Transverse colon (tissue), 4 donors: ENCODE results near the gene ATXN2. TPM values are rescaled to one million over a fixed set of nuclear protein-coding genes. Genes with fewer than 3 reads are reported as not detected.

Source experiments
- DNase-seq: peaks from one replicate; pipeline ENCODE4 v3.0.0-alpha.2; 2019
- H3K27ac ChIP-seq, 4 donors: fragments of 200-600 bp; sonication (generic); 2 replicates each; pipeline ENCODE4 v1.5.1; 2016 to 2018; ENCODE audit warnings: inconsistent platforms in 4 of 4
- H3K27me3 ChIP-seq: fragments of 200-600 bp; sonication (generic); 2 replicates; pipeline ENCODE4 v1.5.1; 2017; ENCODE audit warnings: inconsistent platforms
- H3K36me3 ChIP-seq, 4 donors: fragments of 200-600 bp; sonication (generic); 2 replicates each; pipeline ENCODE4 v1.5.1; 2017 to 2019; ENCODE audit warnings: inconsistent platforms in 4 of 4
- H3K4me1 ChIP-seq, 4 donors: fragments of 200-600 bp; sonication (generic); 2 replicates each; pipeline ENCODE4 v1.5.1; 2017 to 2020; ENCODE audit warnings: inconsistent platforms in 4 of 4
- H3K4me3 ChIP-seq, 4 donors: fragments of 200-600 bp; sonication (generic); 1 replicate in 1 of 4; 2 replicates in 3 of 4; pipeline versions ENCODE4 v1.5.1 to v1.6.1; 2017 to 2019; ENCODE audit warnings: inconsistent platforms in 4 of 4
- H3K9me3 ChIP-seq, 2 donors: fragments of 200-600 bp; sonication (generic); 2 replicates each; pipeline ENCODE4 v1.5.1; 2017 to 2019; ENCODE audit warnings: inconsistent platforms in 2 of 2
- CTCF ChIP-seq, 5 experiments: fragments of 200-600 bp in 3 of 5; fragments of 450-650 bp in 2 of 5; sonication (generic) in 3 of 5; IDR thresholded peaks; 1 replicate in 2 of 5; 2 replicates in 3 of 5; pipeline ENCODE4 v1.5.1; 2016 to 2017; ENCODE audit warnings: antibody characterized with exemption in 5 of 5, inconsistent platforms in 3 of 5, mild to moderate bottlenecking in 2 of 5, moderate library complexity in 1 of 5
- EP300 ChIP-seq: sonication (generic); formaldehyde crosslinking; IDR thresholded peaks from one replicate; pipeline ENCODE4 v1.6.1; 2017; ENCODE audit warnings: antibody characterized with exemption, low read depth
- POLR2A ChIP-seq: fragments of 450-650 bp; IDR thresholded peaks from one replicate; pipeline ENCODE4 v1.6.1; 2016; ENCODE audit warnings: antibody characterized with exemption, mild to moderate bottlenecking, moderate library complexity
- POLR2AphosphoS5 ChIP-seq, 3 donors: sonication (generic); formaldehyde crosslinking; IDR thresholded peaks; one replicate each; pipeline ENCODE4 v1.6.1; 2016; ENCODE audit warnings: antibody characterized with exemption in 3 of 3
- WGBS, 2 donors: methylation state at CpG; one replicate each; pipeline ENCODE4 v1.1.5; 2018; ENCODE audit warnings: low coverage in 1 of 2; 5-methylcytosine and 5-hydroxymethylcytosine counted together
- in situ Hi-C, 4 donors: fragments of 200-750 bp; cut with MboI; loops; one replicate each; pipeline versions ENCODE4 v1.15.0 to v1.15.1; 2017; ENCODE audit warnings: low sequenced_read_pairs in 3 of 4, low pct_ligation_motif_present in 1 of 4, low pct_unique_long_range_greater_than_20kb in 1 of 4
- intact Hi-C: fragments of 100-400 bp; cut with DNase I; formaldehyde crosslinking; loops from one replicate; pipeline ENCODE4 v1.15.1; 2023; ENCODE audit warnings: low total_unique reads
- total RNA-seq, 4 donors: library from RNA; depleted of rRNA; stranded (reverse); fragments of >200 nt; gene quantifications; one replicate each; pipeline ENCODE4 v1.1.0, GENCODE V29; 2016

ATXN2 gene
- total RNA-seq, 4 donors from 2014 or later = 50.2 to 95.5 (median 83.2) TPM

- WGBS, 2 donors = 71 to 86% methylated on average over 1 to 6 of the region's 8 CpGs
- peak; percentile 12 for DNase-seq
- intact Hi-C loops (loop anchor here (5.0 kb wide), 1 partner anchor 37 kb away; the partner anchor contains the start of gene SH2B3), in situ Hi-C loops (no loop called here)
- peak overlapping the region; percentile 66 to 77 (median 72) for H3K27ac ChIP-seq
- peaks cover 43 to 80% (median 54%) of the 10 kb centered on the region in 4 donors for H3K4me1 ChIP-seq
- H3K4me3 ChIP-seq = no peak overlapping the region
- peaks cover 0 to 8% (median 0%) of the 10 kb centered on the region in 4 donors for H3K36me3 ChIP-seq
- no peaks in the 10 kb centered on the region for H3K9me3 ChIP-seq
- no peaks in the 10 kb centered on the region for H3K27me3 ChIP-seq
- TF ChIP-seq POLR2A (no peak), POLR2AphosphoS5 (IDR thresholded peaks at IDR 0.05) (no peak)
Measured at GRCh38 chr12:111444314-111444924, 154.7 kb downstream of the ATXN2 start.

DNA sequence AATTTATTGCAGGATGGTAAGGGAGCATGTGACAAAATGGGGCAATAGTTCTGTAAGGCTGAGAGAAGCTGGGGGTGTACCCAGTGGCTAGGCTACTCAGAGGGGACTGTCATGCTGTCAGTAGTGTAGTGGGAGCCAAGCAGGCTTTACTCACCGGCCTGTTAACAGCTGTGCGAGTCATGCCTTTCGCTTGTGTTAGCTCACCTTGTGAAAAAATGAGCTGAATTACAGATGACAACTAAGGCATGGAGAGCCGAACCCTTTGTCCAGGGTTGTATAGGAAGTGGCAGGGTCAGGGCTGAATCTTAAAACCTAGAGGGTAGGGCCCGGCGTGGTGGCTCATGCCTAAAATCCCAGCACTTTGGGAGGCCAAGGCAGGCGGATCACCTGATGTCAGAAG lies 155.5 kb downstream of the ATXN2 start:
- Histone ChIP-seq H3K4me3 (no peak overlapping the region), H3K27ac (peak overlapping the region; percentile 66 to 77 (median 72)), H3K27me3 (no peaks in the 10 kb centered on the region), H3K36me3 (no peaks in the 10 kb centered on the region), H3K4me1 (peaks cover 43 to 86% (median 56%) of the 10 kb centered on the region in 4 donors), H3K9me3 (no peaks in the 10 kb centered on the region)
- intact Hi-C loops (loop anchor here (5.0 kb wide), 1 partner anchor 36 kb away; the partner anchor contains the start of gene SH2B3), in situ Hi-C loops (no loop called here)
- 80 to 87% methylated on average over 2 to 7 of the region's 7 CpGs for WGBS, 2 donors
- peak; percentile 23 for DNase-seq
- no peak for TF ChIP-seq CTCF (IDR thresholded peaks at IDR 0.05)
- no peak for TF ChIP-seq EP300
- no peak for TF ChIP-seq POLR2A
- TF ChIP-seq POLR2AphosphoS5 (IDR thresholded peaks at IDR 0.05) = no peak

DNA sequence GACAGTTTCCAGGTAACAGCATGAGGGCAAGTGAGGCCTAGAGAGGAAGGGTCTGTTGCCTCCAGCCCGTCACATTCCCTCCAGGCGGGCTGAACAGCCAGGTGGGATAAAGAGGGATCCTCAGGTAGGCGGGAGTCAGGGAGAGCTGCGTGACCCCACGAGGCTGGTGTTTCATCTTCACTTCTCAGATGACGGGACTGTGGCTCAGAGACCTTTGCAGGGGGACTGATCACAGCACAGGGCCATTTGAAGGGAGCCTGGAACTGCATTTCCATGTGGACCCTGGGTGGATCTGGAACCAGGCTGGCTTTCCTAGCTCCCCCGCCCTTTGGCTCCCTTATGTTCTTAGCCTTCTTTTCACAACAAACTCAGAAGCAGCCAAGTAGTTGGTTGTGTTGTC lies 156.0 kb downstream of the ATXN2 start:
- no peak overlapping the region for H3K4me3 ChIP-seq
- WGBS, 2 donors = 87 to 88% methylated on average over 3 to 7 of the region's 7 CpGs
- peaks cover 43 to 91% (median 61%) of the 10 kb centered on the region in 4 donors for H3K4me1 ChIP-seq
- no peak for DNase-seq
- no peaks in the 10 kb centered on the region for H3K36me3 ChIP-seq
- in situ Hi-C loops = no loop called here
- TF ChIP-seq EP300 = no peak
- TF ChIP-seq POLR2AphosphoS5 (IDR thresholded peaks at IDR 0.05) = no peak
- TF ChIP-seq CTCF (IDR thresholded peaks at IDR 0.05) = no peak
- TF ChIP-seq POLR2A = no peak
- peak overlapping the region; percentile 66 to 77 (median 72) for H3K27ac ChIP-seq
- no peaks in the 10 kb centered on the region for H3K27me3 ChIP-seq
- intact Hi-C loops = loop anchor here (5.0 kb wide), 1 partner anchor 36 kb away; the partner anchor contains the start of gene SH2B3
- no peaks in the 10 kb centered on the region for H3K9me3 ChIP-seq

GRCh38 chr12:111442301-111443045 lies 156.6 kb downstream of the ATXN2 start:
- in situ Hi-C loops = no loop called here
- no peaks in the 10 kb centered on the region for H3K27me3 ChIP-seq
- 74% methylated on average over 9 of the region's 10 CpGs; no CpG with 5 or more reads in 1 of the 2 donors for WGBS, 2 donors
- no peak overlapping the region for H3K4me3 ChIP-seq
- DNase-seq = peak; percentile 44
- TF ChIP-seq POLR2A (no peak), EP300 (no peak), CTCF (IDR thresholded peaks at IDR 0.05) (no peak), POLR2AphosphoS5 (IDR thresholded peaks at IDR 0.05) (no peak)
- intact Hi-C loops = loop anchor here (5.0 kb wide), 1 partner anchor 35 kb away; the partner anchor contains the start of gene SH2B3
- no peaks in the 10 kb centered on the region for H3K36me3 ChIP-seq
- peaks cover 43 to 95% (median 61%) of the 10 kb centered on the region in 4 donors for H3K4me1 ChIP-seq
- H3K9me3 ChIP-seq = no peaks in the 10 kb centered on the region
- H3K27ac ChIP-seq = peak overlapping the region; percentile 66 to 77 (median 72)
